NCI-H187 treated with DMSO at 0.1 percent for 48 hours (cell line): ENCODE results near the gene FLNB.
"Not testable (repeated sequence)": the region's sequence is repeated elsewhere in the genome, so short reads cannot be mapped to it uniquely, and the experiment has no call there.

Source experiments
- DNase-seq: peaks from one replicate; lab custom pipeline; 2025; lab: John Stamatoyannopoulos, UW

FLNB gene

DNA sequence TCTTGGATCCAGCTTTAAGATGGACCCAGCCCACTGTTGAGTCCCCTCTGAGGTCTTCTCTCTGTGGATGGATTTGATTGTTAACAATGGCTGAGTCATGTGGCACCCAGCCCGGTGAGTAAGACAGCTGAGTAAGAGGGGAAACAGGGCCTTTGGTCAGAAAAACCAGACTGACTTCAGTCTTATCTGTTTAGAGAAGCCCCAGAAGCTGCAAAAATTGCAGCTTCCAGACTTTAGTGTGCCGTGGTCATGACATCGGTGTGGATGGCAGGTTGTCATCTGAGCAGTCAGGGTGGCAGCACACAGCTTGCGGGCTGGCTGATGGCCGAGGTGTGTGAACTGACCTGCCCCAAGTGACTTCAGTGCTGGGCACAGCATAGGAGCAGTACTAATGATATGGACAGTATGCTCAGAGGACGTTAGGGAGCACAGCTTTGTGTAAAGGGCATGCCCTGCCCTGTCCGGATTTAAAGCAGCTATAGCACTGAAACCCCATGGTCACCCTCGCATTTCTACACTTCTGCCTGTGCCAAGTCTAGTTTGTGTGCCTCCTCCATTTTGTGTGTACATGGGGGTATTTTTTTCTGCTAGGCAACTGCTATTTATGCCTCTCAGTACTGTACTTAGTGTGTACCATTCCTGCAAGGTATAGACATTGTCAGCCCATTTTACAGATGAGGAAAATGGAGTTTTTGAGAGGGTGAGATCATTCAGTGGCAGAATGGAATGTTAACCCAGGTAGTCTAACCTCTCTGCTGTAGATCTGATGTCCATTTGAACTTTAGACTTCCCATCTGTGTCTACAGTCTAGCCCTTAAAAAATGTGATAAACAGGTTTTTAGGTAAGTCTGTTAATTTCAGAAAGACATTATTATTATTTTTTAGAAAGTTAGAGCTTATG is 44.4 kb downstream of the FLNB start:
- no peak for DNase-seq

DNA sequence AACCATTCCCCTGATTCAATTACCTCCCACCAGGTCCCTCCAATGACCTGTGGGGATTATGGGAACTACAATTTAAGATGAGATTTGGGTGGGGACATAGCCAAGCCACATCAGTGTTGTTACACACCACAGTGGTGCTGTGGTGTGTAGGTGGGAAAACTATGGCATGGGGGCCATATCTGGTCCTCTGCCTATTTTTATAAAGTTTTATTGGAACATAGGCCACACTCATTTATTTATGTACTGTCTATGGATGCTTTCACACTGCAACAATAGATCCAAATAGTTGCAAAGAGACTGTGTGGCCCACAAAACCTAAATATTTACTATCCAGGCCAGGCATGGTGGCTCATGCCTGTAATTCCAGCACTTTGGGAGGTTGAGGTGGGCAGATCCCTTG is 46.4 kb downstream of the FLNB start:
- no peak for DNase-seq

DNA sequence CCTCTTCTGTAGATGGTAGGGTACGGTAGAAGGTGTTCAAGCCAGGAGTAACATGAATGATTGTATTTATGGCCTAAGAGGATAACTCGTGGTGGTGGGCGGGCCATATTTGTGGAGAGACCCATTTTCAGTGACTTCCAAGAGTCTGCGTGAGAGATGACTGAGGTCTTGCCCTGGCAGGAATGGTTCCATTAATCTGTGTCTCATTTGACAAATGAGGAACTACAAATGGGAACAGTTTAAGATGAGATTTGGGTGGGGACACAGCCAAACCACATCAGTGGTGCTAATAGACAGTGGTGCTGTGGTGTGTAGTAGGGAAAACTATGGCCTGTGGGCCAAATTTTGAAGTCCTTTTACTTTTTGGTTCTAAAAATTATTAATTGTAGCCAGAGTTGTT is 47.1 kb downstream of the FLNB start:
- DNase-seq: no peak

DNA sequence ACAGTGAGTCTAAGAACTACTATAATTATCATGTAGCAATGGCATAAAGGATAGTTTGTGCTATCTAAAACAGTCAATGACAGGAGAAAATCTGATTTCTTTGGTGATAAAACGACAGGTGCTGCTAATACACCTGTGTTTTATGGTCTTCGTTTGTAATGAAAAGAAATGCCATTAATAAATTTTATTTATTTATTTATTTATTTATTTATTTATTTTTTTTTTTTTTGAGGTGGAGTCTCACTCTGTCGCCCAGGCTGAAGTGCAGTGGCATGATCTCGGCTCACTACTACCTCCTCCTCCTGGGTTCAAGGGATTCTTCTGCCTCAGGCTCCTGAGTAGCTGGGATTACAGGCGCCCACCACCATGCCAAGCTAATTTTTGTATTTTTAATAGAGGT is 47.7 kb downstream of the FLNB start:
- not testable (repeated sequence) for DNase-seq

DNA sequence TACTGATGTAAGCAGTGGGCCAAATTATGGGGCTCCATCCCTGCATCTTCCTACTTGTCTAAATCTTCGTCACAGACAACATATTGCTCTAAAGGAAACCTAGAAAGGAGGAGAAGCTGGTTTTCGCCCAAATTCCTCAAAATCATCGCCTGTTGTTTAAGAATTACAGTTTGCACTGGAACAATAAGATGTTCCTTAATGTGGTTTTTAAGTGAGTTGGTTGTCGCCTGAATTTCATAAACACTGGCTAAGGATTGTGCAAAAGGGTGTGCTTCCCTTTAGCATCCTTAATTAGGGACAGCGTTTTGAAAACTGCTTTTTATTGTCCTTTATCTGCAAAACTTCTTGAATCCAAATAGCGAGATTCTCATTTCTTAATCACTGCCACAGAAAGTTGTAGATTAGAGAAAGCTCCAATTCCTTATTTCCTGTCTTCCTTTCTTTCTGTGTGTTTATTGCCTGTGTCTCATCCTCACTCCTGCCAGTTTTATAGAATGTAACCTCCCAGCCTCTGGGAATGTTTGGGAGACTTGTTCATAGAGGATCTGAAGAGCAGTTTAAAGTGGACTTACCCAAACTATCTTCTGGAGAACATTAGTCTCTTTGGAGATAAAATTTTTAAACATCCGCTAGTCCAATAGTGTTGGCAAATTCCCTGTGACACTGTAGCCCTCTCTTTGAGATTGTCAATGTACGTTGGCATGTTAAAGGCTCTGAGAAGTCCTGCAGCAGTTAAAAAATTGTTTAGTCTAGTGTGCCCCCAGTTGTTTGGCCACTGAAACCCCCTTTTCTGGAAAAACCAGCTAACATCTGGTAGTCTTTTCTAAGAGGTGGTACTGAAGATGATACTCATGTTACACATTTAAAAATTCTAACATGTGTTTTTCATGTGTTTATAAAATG is 50.4 kb downstream of the FLNB start:
- DNase-seq: no peak

DNA sequence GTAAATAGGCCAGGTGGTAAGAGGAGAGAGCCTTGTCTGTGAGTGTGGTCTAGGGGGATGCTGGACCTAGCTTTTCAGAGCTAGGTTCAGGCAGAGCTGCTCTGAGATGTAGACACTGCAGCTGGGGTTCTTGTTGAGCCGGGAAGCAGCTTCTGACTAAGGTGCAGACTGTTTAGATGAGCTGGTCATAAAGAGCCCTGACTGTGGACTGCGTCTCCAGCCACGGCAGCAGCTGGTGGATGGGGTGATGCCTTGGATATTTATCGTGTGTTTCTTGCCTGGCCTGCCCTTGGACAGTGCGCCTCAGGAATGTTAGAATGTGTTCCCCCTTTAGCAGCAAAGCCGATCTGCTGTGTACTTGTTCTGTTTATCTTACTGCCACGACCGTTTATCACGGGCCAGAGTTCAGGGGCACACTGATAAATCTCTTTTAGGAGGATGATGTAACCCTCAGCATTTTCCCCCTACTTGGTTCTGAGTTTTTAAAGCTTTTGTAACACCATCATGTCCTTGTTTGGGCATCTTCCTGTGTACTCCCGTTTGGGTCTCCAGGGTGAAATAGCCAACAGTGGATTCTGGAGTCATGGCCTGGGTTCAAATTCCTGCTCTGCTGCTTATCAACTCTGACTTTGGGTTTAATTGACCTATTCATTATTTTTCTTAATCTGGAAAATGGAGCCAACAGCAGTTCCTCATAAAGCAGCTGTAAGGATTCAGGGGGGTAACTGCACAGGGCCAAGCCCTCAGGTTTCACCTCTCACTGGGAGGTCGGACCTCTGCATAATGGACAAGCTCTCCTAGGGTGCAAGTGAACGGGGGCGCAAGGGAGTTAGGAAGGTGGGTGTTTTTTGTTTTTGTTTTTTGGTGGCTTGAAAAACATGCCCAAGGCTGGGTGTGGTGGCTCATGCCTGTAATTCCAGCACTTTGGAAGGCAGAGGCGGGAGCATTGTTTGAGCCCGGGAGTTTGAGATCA is 51.4 kb downstream of the FLNB start:
- DNase-seq: no peak

DNA sequence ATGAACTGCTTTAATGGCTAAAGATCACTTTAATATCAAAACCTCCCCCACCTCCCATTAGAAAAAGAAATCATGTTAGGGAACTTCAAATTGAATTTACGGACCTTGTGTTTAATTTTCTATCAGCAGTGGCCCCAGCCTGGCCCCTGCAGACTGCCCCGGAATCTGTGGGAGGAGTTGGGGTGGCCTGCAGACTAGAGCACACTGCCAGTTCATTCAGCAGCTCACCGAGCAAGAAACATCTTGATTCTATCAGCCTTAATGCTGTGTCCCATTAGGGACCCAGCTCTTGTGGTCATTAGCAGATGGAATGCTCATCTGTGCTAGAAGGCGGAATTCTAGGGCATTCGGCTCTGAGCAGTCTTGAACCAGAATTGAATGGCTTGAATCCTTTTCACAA is 54.2 kb downstream of the FLNB start:
- no peak for DNase-seq

DNA sequence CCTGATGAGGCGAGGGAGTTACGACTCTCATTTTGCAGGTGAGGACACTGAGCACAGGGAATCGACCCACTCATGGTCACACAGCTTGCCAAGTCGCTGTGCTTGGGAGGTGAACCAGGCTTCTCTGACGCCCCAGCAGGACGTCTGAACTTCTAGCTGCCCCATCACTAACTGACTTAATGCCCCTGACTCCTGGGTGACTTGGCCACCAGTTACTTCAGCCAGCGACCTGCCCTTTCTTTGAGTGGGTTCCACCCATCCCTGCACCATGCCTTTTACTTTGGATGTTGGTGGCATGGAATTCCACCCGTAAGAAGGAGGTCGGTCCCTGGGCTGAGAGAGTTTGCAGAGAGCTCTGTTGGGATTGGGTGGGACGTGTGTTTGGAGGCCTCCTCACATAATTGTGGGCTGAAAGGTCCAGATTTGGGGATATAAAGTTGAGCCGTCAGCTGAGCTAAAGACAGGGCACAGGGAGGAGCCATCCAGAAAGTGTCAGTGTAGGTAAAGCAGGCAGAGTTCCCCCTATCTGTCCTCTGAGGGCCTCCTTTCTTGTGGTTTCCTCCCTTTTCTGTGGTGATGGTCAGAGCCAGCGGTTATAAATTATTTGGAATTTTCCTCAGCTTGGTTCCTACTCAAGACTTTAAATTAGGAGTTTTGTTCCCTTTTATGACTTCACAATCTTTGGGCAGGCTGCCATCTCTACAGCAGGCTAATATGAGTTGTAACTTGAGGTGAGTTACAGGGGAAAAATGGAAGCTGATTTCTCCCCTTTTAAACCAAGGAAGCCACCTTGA is 55.0 kb downstream of the FLNB start:
- DNase-seq: no peak

DNA sequence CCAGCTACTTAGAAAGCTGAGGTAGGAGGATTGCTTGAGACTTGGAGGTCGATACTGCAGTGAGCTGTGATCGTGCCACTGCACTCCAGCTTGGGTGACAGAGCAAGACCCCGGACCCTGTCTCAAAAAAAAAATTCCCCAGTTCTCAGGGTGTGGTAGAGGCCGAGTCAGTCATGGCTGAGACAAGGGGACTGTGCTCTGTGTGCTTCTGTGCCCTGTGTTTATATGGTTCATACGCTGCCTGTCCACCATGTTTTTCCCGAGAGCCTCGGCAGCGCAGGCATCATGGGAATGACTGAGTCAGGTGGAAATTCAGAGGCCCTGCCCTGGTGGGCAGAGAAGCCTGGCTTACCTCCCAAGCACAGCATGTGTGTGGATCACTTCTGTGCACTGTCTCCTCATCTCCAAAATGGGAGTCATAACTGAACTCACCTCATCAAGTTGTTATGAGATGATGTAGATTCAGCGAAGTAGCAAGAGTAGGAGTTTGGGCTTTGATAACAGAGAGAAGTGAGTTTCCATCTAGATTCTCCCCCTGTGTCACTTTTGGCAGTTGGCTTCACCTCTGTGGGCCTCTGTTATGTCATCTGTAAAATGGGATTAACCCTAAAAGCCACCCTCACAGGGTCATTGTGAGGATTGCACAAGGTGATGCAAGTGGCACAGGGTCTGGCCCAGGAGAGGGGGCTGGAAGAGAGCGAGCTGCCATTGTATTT is 56.9 kb downstream of the FLNB start:
- DNase-seq: no peak

DNA sequence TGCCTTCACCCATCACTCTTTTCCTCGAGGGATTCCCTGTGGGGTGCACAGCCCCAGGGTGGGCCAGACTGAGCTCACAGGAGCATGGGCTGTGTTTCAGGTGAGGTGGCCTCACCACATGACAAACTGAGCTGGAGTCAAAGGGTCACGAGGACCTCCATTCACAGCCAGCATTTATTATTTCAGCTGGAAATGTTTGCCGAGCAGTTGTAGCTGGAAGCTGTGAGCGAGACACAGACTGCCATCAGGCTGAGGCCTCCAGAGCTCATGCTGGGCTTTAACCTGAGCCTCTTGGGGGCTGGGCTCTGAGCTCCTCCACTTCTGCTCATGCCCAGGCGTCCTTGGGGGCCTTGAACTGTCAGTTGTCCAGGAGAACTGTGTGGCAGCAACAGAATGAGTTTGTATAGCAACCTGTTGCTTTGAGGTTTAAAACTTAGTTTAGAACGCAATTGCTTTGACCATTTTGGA is 57.5 kb downstream of the FLNB start:
- DNase-seq: no peak

DNA sequence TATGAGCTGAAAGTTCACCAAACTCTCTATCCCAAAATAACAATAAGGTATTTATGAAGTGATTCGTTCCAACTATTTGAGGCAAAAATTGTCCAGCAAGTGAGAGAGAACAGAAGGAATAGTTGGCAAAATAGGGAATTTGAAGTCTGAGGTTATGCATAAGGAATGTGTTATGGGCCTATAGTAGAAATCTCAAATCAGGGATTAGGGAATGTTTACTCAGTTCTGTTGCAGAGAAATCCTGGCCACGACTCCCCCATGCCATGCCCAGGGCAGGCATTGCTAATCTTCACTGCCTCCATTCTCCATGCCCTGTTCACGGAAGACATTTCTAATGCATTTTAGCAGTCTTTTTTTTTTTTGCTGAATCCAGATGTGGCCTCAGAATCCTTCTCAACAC is 58.6 kb downstream of the FLNB start:
- no peak for DNase-seq

DNA sequence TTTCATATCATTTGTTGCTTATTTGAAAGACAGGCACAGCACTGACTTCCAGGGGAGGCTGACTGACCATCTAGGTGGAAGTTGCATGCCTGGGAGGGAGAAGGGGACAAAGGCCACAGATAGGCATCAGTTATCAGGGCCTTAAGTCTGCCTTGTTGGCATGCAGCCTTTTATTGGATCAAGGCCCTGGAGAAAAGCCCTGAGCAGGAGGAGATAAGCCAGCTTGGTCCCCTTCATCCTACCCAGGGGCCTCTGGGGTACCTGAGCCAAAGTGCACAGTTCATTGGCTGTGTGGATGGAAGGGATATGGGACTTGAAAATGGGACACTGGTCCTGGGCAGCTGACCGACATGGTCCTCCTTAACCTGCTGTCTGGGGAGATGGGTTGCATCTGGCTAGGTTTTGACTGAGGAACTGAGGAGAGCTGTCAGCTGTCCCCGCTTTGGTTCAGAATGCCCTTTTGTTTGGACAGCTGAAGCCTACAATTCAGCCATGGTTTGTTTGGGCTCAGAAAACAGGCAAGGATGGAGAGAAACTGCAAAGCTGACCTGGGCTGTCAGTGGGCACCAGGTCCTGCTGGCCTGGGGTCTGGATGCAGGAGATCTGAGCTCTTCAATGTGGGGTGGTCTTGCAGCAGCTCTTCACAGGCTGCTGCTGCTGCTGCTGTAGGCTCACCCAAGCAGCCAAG is 60.0 kb downstream of the FLNB start:
- no peak for DNase-seq

DNA sequence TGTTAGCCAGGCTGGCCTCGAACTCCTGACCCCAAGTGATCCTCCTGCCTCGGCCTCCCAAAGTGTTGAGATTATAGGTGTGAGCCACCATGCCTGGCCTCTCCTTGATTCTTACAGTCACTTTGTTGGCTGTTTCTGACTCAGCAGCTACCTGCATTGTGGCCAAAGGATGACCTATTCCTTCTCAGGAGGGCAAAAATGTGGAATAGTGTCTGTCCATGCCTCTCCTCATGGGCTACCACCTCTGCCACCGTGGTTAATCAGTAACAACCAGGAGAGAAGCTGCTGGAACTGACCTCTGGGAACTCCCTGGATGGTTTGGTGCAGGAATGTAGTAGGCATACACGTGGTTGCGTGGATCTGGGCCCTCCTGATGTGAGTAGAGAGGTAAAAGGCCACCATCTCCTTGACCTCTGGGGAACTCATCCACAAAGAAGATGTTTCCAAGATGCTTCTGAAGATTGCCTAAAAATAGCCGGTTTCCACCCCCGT is 63.3 kb downstream of the FLNB start:
- DNase-seq: no peak

DNA sequence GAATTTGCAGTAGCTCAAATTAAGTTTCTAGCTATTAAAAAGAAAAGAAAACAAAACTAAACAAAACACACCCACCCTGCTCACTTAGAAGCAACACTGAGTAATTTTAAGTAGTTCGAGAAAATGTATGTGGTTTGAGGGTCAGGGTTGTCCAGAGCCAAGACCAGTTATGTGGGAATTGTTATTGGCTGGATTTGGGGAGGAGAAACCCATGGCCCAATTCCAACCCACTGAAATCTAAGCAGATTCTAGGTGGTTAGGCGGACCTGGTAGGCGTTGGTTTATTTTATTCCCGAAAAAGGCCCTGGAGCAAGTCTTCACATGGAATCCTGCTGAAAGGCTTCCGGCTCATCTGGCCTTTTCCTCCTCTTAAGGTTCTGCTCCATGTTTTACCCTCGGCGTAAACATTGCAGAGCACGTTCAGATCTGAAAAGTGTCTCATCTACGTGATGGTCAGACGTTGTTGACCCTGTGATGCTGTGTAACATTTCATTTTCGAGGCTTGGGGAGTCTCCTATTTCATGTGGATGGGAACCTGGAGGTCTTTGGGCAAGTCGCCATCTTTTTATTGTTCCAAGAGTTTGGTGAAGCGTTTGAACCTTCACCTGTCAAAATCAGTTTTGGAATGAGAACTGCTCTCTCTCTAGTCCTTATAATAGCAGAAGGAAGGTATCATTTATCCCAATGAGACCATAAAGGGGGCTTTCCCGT is 64.0 kb downstream of the FLNB start:
- no peak for DNase-seq

DNA sequence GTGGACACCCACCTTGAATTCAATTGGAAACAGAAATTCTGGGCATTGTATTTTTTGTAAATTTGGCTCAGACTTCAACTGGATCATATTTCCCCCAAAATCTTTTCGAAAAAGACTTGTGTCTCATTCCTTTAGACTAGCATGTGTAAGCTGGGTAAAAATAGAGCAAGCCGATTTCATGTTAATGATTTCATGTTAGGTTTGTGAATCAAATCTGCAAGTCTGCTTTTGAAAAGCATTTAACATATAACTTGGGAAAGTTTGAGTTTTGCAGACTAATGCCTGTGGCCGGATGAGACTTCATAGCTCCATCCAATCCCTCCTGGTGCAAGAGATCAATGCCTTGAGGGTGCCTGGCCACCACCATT is 64.5 kb downstream of the FLNB start:
- DNase-seq: no peak

DNA sequence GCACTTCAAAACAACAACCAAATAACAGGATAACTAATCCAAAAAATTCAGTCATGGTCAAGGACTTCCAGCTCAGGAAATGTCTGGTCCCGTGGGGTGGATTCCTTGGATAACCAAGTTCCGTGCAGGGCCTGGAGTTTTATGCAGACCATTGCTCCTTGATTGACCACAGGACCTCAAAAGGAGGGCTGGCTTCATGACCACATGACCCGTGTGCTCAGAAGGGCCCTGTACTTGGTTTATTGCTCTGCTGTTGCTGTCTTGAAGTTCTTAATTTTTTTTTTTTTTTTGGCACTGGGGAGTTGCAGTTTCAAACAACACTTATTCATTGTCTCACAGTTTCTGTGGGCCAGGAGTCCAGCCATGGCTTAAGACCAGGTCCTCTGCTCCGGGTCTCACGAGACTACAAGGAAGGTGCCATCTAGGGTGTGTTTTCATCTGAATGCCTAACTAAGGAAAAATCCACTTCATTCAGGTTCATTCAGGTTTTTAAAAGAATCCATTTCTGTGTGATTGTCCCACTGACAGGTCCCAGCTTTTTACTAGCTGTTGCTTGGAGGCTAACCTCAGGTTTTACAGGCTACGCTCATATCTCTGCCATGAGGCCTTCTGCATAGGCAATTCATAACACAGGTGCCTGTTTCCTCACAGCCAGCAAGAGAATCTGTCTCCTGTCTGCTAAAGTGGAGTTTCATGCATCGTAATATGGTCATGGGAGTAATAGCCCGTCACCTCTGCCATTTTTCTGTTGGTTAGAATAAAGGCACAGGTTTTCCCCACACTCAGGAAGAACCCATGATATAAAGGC is 65.3 kb downstream of the FLNB start:
- DNase-seq: no peak

DNA sequence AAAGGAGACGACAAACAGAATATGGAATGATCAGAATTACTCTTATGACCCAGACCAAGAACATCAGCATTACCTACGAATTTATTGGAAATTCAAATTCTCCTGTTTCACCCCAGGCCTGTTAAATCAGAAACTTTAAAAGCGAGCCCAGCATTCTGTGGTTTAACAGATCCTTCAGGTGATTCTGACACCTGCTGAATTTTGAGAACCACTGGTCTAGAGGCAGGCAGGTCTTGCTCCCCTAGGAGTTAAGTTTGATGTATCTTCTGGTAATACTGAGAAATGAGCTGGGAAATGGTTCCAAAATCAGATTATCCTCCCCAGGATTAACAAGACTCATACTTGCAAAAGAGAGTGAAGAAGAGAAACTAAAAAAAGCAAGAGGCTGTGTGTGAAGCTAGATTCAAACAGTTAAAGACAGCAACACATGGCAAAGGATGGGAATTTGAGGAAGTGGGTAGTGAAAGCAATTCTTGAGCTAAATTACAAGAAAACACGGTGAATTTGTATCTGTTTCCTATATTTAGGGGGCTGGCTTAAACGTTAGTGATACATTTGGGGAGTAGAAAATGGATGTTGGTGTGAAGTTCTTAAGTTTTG is 66.0 kb downstream of the FLNB start:
- DNase-seq: no peak

DNA sequence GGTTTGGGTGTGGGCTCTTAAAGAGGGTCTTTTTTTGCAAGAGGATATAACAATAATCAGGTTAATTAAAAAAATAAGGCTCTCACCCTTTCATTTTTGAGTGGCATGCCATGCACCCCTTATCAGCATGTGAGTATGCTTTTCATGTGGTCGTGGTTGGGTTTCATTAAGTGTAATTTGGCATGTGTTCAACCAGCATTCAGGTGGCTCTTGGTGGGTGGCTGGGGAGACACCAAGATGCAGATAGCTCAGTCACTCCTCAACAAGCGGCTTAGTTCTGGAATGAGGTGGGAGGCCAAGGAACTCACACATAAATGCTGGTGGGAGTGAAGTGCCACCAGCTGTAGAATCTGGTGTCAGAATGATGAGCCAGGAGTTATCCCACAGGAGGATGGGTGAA is 66.8 kb downstream of the FLNB start:
- no peak for DNase-seq
